NCI-H82 treated with DMSO at 0.1 percent for 48 hours (cell line): ENCODE data around the gene YTHDF1.

ENCODE experiments used
- DNase-seq: peaks from one replicate; lab custom pipeline; 2025; ENCODE audit not compliant: unreplicated experiment; lab: John Stamatoyannopoulos, UW

Gene YTHDF1

GRCh38 chr20:63248835-63249591 is 33.1 kb upstream of the YTHDF1 start:
- DNase-seq: no peak

- DNase-seq: no peak
Measured at GRCh38 chr20:63247671-63248228, 31.8 kb upstream of the YTHDF1 start.

- no peak for DNase-seq
Measured at GRCh38 chr20:63246490-63247288, 30.8 kb upstream of the YTHDF1 start.

GRCh38 chr20:63244468-63244867 is 28.5 kb upstream of the YTHDF1 start:
- no peak for DNase-seq

GRCh38 chr20:63243604-63244247 is 27.8 kb upstream of the YTHDF1 start:
- no peak for DNase-seq

GRCh38 chr20:63242736-63243135 is 26.8 kb upstream of the YTHDF1 start:
- no peak for DNase-seq

GRCh38 chr20:63241272-63241671 is 25.3 kb upstream of the YTHDF1 start:
- DNase-seq: no peak

GRCh38 chr20:63240004-63240403 is 24.1 kb upstream of the YTHDF1 start:
- DNase-seq: no peak

GRCh38 chr20:63239431-63239830 is 23.5 kb upstream of the YTHDF1 start:
- DNase-seq: no peak

- DNase-seq: no peak
Measured at GRCh38 chr20:63238514-63239125, 22.7 kb upstream of the YTHDF1 start.

GRCh38 chr20:63238031-63238430 is 22.1 kb upstream of the YTHDF1 start:
- no peak for DNase-seq

- DNase-seq: no peak
Measured at GRCh38 chr20:63236116-63236837, 20.3 kb upstream of the YTHDF1 start.

- DNase-seq: no peak
Measured at GRCh38 chr20:63235399-63235983, 19.6 kb upstream of the YTHDF1 start, which contains the start of gene BIRC7. Gene BIRC7, plus strand, starts transcription at chr20:63235905. Its CDS starts 192 bp downstream, at chr20:63236097.

- DNase-seq: no peak
Measured at GRCh38 chr20:63234693-63235398, 18.9 kb upstream of the YTHDF1 start.

GRCh38 chr20:63233924-63234323 is 18.0 kb upstream of the YTHDF1 start:
- no peak for DNase-seq

- no peak for DNase-seq
Measured at GRCh38 chr20:63233061-63233344, 17.1 kb upstream of the YTHDF1 start.

- no peak for DNase-seq
Measured at GRCh38 chr20:63232235-63233060, 16.5 kb upstream of the YTHDF1 start.

- DNase-seq: no peak
Measured at GRCh38 chr20:63230800-63231268, 14.9 kb upstream of the YTHDF1 start.

- no peak for DNase-seq
Measured at GRCh38 chr20:63228806-63229205, 12.9 kb upstream of the YTHDF1 start.
